ENCODE data around the gene RNF181. TPM values are rescaled to one million over a fixed set of nuclear protein-coding genes. Genes with fewer than 3 reads are reported as not detected.

RNF181 gene
- total and polyA plus RNA-seq, 2 donors (not counting 3 experiments of a cell fraction or from before 2014, with no cell fraction given) = 142 to 629 TPM

- ChIA-PET POLR2A (interaction anchor here (0.7 kb wide), 1 partner anchor 155 kb away, joined by 3 read pairs; no protein-coding TSS in a partner anchor), CTCF (interaction anchor here (0.6 to 1.5 kb wide), 3 partner anchors 12 to 85 kb away, joined by 3 read pairs; partner anchors contain the start of gene RNF181)
- Histone ChIP-seq H3K9me3 (replicated peaks; ENCODE audit: control insufficient read depth, insufficient read depth, low read length) (no peaks in the 10 kb centered on the region), H3K4me2 (ENCODE audit: insufficient read depth, low read length) (peak overlapping the region; percentile 88), H4K20me1 (replicated peaks; ENCODE audit: control insufficient read depth, extremely low read depth, insufficient read depth, low read length) (no peaks in the 10 kb centered on the region), H3K9ac (replicated peaks; ENCODE audit: extremely low read depth, insufficient read depth, low read length) (peak overlapping the region; percentile 78), H3K4me1 (ENCODE audit: control insufficient read depth, extremely low read depth, insufficient read depth, low read length) (peaks cover 46% of the 10 kb centered on the region), H3K9me1 (replicated peaks; ENCODE audit: control insufficient read depth, extremely low read depth, insufficient read depth, low read length) (no peaks in the 10 kb centered on the region), H3K27me3 (ENCODE audit: control insufficient read depth in 2 of 2, insufficient read depth in 2 of 2, low read length in 2 of 2) (no peaks in the 10 kb centered on the region), H2AFZ (ENCODE audit: low read depth, low read length) (peak overlapping the region; percentile 62), H3K27ac (ENCODE audit: insufficient read depth, low read depth, low read length) (peak overlapping the region; percentile 66), H3K4me3 (replicated peaks in 1 of 3; ENCODE audit: insufficient read depth in 1 of 3, low read depth in 1 of 3, low read length in 3 of 3) (peak overlapping the region; percentile 17 to 58 (median 55)), H3K79me2 (ENCODE audit: control insufficient read depth, insufficient read depth, low read length) (peaks cover 16% of the 10 kb centered on the region), H3K36me3 (ENCODE audit: control insufficient read depth in 2 of 2, extremely low read depth in 1 of 2, insufficient read depth in 2 of 2, low read length in 2 of 2) (no peaks in the 10 kb centered on the region)
- no TSS peak for BruUV-seq (replicated peaks)
- no peak for TF ChIP-seq POLR2AphosphoS5 (IDR thresholded peaks at IDR 0.05; ENCODE audit: insufficient read depth, low read depth, low read length)
- no peak for TF ChIP-seq JUN (IDR thresholded peaks at IDR 0.05; ENCODE audit: borderline replicate concordance, insufficient read depth, insufficient read length, low read depth)
- TF ChIP-seq CTCF (IDR thresholded peaks at IDR 0.05; ENCODE audit: extremely low read depth in 1 of 2, insufficient read depth in 1 of 2, low read depth in 1 of 2, low read length in 2 of 2) = no peak
- TF ChIP-seq GATA2 (IDR thresholded peaks at IDR 0.05; ENCODE audit: insufficient read depth, insufficient read length, low read depth, low read length) = no peak
- TF ChIP-seq FOS (IDR thresholded peaks at IDR 0.05; ENCODE audit: borderline replicate concordance, insufficient read depth, low read length) = no peak
- no peak for TF ChIP-seq MAX (IDR thresholded peaks at IDR 0.05; ENCODE audit: insufficient read depth, insufficient read length)
- no peak for TF ChIP-seq EZH2 (IDR thresholded peaks at IDR 0.05; ENCODE audit: borderline replicate concordance, low read depth, low read length, severe bottlenecking)
- intact Hi-C loops (cut with micrococcal nuclease) (loop anchor here (2.0 kb wide), 1 partner anchor 33 kb away; the partner anchor contains the start of gene USP39), dilution Hi-C loops (cut with MboI; ENCODE audit: extremely low pct_ligation_motif_present, low sequenced_read_pairs) (no loop called here)
- DNase-seq (ENCODE audit: low read depth, low spot score) = no peak
- no peak for FAIRE-seq
These were observed 11.7 kb upstream of the RNF181 start for GRCh38 chr2:85583667-85584353.

Data from endothelial cell of umbilical vein (primary cell).